B cell (primary cell): ENCODE results near the gene TRA2B.

ENCODE experiments used
- EZH2 ChIP-seq: IDR thresholded peaks from 2 replicates; pipeline ENCODE4 v1.6.1; 2012; ENCODE audit warnings: borderline replicate concordance, low read depth, mild to moderate bottlenecking, moderate library complexity, low read length; ENCODE audit not compliant: insufficient read depth, poor library complexity, severe bottlenecking
- TF ChIP-seq, protein P1 (sequence below): fragments of 200-600 bp; IDR thresholded peaks from one replicate; pipeline ENCODE4 v1.8.0; 2022; ENCODE audit warnings: antibody characterized with exemption, mild to moderate bottlenecking

DNA sequence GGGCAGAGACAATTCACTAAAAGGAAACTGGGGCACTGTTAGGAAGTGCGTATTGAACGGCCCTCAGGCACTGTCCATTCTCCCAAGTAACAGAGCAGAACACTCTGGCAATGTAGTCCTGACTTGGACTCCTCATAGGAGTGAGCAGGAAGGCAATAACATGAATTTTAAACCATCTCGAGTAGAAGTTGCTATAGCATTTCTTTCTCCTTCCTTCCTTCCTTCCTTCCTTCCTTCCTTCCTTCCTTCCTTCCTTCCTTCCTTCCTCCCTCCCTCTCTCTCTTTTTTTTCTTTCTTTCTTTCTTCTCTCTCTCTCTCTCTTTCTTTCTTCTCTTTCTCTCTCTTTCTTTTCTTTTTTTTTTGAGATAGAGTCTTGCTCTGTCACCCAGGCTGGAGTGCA lies 46.4 kb upstream of the TRA2B start:
- TF ChIP-seq, protein P1, sequence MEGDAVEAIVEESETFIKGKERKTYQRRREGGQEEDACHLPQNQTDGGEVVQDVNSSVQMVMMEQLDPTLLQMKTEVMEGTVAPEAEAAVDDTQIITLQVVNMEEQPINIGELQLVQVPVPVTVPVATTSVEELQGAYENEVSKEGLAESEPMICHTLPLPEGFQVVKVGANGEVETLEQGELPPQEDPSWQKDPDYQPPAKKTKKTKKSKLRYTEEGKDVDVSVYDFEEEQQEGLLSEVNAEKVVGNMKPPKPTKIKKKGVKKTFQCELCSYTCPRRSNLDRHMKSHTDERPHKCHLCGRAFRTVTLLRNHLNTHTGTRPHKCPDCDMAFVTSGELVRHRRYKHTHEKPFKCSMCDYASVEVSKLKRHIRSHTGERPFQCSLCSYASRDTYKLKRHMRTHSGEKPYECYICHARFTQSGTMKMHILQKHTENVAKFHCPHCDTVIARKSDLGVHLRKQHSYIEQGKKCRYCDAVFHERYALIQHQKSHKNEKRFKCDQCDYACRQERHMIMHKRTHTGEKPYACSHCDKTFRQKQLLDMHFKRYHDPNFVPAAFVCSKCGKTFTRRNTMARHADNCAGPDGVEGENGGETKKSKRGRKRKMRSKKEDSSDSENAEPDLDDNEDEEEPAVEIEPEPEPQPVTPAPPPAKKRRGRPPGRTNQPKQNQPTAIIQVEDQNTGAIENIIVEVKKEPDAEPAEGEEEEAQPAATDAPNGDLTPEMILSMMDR = no peak
- TF ChIP-seq EZH2 = no peak
